IMR-90 (cell line): ENCODE data around the gene ASPRV1.
A peak's percentile ranks its signal among the peaks of the same experiment; 100 is the strongest.

Experiments
- BHLHE40 ChIP-seq: fragments of 150-350 bp; IDR thresholded peaks from 2 replicates; pipeline ENCODE4 v1.6.1; 2016; ENCODE audit warnings: mild to moderate bottlenecking, low read depth, low read length
- CEBPB ChIP-seq: IDR thresholded peaks from 2 replicates; pipeline ENCODE4 v1.6.1; 2012; ENCODE audit warnings: low read depth, low read length, improper control_type of control experiment
- CHD1 ChIP-seq: IDR thresholded peaks from 2 replicates; pipeline ENCODE4 v1.6.1; 2012; ENCODE audit warnings: low read depth, low read length, improper control_type of control experiment
- FOS ChIP-seq: fragments of 150-350 bp; IDR thresholded peaks from 2 replicates; pipeline ENCODE4 v1.6.1; 2016; ENCODE audit warnings: low read depth, low read length
- MAFK ChIP-seq: IDR thresholded peaks from 2 replicates; pipeline ENCODE4 v1.6.1; 2012; ENCODE audit warnings: low read depth, low read length, improper control_type of control experiment
- MAZ ChIP-seq: IDR thresholded peaks from 2 replicates; pipeline ENCODE4 v1.6.1; 2012; ENCODE audit warnings: low read depth, mild to moderate bottlenecking, low read length, improper control_type of control experiment, moderate library complexity, borderline replicate concordance
- MXI1 ChIP-seq: IDR thresholded peaks from 2 replicates; pipeline ENCODE4 v1.6.1; 2012; ENCODE audit warnings: low read depth, mild to moderate bottlenecking, low read length, moderate library complexity, borderline replicate concordance
- POLR2A ChIP-seq: IDR thresholded peaks from 2 replicates; pipeline ENCODE4 v1.6.1; 2012; ENCODE audit warnings: mild to moderate bottlenecking, low read depth, low read length
- RAD21 ChIP-seq: IDR thresholded peaks from 2 replicates; pipeline ENCODE4 v1.6.1; 2012; ENCODE audit warnings: low read length, improper control_type of control experiment
- RFX5 ChIP-seq: IDR thresholded peaks from 2 replicates; pipeline ENCODE4 v1.8.0; 2012; ENCODE audit warnings: low read depth, mild to moderate bottlenecking, low read length, moderate library complexity
- SMC3 ChIP-seq: fragments of 150-350 bp; IDR thresholded peaks from 2 replicates; pipeline ENCODE4 v1.6.1; 2016; ENCODE audit warnings: low read depth, mild to moderate bottlenecking, antibody characterized with exemption, low read length, moderate library complexity
- USF2 ChIP-seq: fragments of 150-350 bp; IDR thresholded peaks from 2 replicates; pipeline ENCODE4 v1.6.1; 2017; ENCODE audit warnings: mild to moderate bottlenecking, antibody characterized with exemption, low read length, low read depth
- TF ChIP-seq, protein P1 (sequence below): conservative IDR thresholded peaks from 2 replicates; pipeline ENCODE4 v1.5.1; 2012; ENCODE audit warnings: mild to moderate bottlenecking, low read depth, low read length, improper control_type of control experiment

DNA sequence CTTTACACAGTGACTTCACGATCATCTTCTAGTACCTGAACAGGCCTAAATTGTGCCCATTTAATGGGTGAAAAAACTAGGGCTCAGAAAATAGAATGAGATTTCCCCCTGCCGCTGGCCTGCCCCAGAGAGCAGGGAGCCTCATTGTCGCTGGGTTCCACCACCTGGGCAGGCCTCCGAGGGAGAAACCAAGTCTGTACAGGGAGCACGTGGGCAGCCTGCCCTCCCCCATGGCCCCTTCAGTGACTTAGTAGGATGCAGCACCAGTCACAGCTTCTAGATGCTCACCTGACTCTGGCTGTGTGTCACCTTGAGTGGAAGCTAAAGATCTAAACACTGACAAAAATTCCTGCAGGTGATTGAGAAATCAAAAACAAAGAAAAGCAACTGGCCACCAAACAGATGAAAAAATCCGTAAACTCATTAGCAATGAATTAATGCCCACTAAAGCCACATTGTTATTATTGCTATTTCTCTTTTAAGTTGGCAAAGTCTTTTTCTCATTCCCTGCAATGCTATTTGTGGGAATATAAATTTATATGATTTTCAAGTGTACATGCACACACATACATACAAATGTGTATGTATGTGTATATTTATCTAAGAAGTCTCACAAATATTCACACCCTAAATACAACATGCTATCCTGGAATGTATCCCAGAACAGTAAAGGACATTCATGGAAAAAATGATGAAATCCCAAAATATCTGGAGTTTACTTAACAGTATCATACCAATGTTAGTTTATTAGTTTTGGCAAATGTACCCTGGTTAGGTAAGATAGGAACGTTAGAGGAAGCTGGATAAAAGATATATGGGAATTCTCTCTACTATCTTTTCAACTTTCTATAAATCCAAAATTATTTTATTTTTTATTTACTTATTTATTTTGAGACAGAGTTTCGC is 18.7 kb upstream of the ASPRV1 start:
- no peak for TF ChIP-seq SMC3
- TF ChIP-seq POLR2A: no peak
- TF ChIP-seq, protein P1, sequence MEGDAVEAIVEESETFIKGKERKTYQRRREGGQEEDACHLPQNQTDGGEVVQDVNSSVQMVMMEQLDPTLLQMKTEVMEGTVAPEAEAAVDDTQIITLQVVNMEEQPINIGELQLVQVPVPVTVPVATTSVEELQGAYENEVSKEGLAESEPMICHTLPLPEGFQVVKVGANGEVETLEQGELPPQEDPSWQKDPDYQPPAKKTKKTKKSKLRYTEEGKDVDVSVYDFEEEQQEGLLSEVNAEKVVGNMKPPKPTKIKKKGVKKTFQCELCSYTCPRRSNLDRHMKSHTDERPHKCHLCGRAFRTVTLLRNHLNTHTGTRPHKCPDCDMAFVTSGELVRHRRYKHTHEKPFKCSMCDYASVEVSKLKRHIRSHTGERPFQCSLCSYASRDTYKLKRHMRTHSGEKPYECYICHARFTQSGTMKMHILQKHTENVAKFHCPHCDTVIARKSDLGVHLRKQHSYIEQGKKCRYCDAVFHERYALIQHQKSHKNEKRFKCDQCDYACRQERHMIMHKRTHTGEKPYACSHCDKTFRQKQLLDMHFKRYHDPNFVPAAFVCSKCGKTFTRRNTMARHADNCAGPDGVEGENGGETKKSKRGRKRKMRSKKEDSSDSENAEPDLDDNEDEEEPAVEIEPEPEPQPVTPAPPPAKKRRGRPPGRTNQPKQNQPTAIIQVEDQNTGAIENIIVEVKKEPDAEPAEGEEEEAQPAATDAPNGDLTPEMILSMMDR: no peak
- TF ChIP-seq USF2: no peak
- no peak for TF ChIP-seq RFX5
- TF ChIP-seq MXI1: no peak
- TF ChIP-seq CHD1: no peak
- TF ChIP-seq CEBPB: peak; percentile 60
- TF ChIP-seq FOS: no peak
- no peak for TF ChIP-seq MAZ
- TF ChIP-seq MAFK: no peak
- no peak for TF ChIP-seq RAD21
- no peak for TF ChIP-seq BHLHE40
